ENCODE measurements around the gene VILL. TPM values are rescaled to one million over a fixed set of nuclear protein-coding genes. Genes with fewer than 3 reads are reported as not detected.

VILL gene
- polyA plus RNA-seq, 1 donor from 2014 or later, result not detected

DNA sequence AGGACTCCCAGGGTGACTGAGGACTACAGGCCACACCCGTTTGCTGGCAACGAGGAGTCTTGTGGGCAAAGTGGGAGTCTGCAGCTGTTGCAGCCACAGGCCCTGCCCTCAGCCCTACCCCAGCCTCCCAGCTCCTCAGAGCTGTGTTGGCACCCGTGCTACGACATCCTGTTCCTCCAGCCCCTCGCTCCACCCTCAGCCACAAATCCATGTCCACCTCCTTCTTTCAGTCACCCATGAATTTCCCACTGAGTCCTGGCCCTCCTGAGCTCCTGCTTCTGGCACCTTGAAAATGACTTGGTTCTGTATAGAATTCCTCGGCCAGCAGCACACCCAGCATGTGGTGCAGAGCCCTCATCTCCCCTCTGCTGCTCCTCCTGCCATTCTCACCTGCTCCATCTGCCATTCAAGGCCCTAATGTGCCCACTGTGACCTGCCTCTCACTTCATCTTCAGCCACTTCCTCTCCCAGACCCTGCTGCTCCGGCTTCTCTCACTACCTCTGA is 20.9 kb upstream of the VILL start:
- H3K9ac ChIP-seq (ENCODE audit: low read length), result no peak overlapping the region
- H3K36me3 ChIP-seq (ENCODE audit: insufficient read depth, low read length), result peaks cover 8% of the 10 kb centered on the region
- H3K27ac ChIP-seq (ENCODE audit: low read length), result no peak overlapping the region
- H3K4me3 ChIP-seq (ENCODE audit: low read length), result no peak overlapping the region
- H4K20me1 ChIP-seq (ENCODE audit: insufficient read depth), result no peaks in the 10 kb centered on the region
- no peaks in the 10 kb centered on the region for H3K27me3 ChIP-seq (ENCODE audit: insufficient read depth, low read depth, low read length)
- no peak overlapping the region for H3K4me2 ChIP-seq (ENCODE audit: low read length)
- H3F3A ChIP-seq (ENCODE audit: insufficient read depth, low read length, poor library complexity, severe bottlenecking), result no peaks in the 10 kb centered on the region
- no peak for TF ChIP-seq MXI1 (conservative IDR thresholded peaks at IDR 0.05; ENCODE audit: poor library complexity, severe bottlenecking)
- no peak for TF ChIP-seq TAF1 (IDR thresholded peaks at IDR 0.05; ENCODE audit: low read depth)
- no peak for TF ChIP-seq POLR2AphosphoS5 (IDR thresholded peaks at IDR 0.05)
- TF ChIP-seq RAD21 (conservative IDR thresholded peaks at IDR 0.05), result no peak
- TF ChIP-seq, protein P1, sequence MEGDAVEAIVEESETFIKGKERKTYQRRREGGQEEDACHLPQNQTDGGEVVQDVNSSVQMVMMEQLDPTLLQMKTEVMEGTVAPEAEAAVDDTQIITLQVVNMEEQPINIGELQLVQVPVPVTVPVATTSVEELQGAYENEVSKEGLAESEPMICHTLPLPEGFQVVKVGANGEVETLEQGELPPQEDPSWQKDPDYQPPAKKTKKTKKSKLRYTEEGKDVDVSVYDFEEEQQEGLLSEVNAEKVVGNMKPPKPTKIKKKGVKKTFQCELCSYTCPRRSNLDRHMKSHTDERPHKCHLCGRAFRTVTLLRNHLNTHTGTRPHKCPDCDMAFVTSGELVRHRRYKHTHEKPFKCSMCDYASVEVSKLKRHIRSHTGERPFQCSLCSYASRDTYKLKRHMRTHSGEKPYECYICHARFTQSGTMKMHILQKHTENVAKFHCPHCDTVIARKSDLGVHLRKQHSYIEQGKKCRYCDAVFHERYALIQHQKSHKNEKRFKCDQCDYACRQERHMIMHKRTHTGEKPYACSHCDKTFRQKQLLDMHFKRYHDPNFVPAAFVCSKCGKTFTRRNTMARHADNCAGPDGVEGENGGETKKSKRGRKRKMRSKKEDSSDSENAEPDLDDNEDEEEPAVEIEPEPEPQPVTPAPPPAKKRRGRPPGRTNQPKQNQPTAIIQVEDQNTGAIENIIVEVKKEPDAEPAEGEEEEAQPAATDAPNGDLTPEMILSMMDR (IDR thresholded peaks at IDR 0.05; ENCODE audit: poor library complexity, severe bottlenecking), result no peak
- TF ChIP-seq EZH2 (IDR thresholded peaks at IDR 0.05; ENCODE audit: borderline replicate concordance, insufficient read depth, low read length, poor library complexity, severe bottlenecking), result no peak
- TF ChIP-seq, protein P2, sequence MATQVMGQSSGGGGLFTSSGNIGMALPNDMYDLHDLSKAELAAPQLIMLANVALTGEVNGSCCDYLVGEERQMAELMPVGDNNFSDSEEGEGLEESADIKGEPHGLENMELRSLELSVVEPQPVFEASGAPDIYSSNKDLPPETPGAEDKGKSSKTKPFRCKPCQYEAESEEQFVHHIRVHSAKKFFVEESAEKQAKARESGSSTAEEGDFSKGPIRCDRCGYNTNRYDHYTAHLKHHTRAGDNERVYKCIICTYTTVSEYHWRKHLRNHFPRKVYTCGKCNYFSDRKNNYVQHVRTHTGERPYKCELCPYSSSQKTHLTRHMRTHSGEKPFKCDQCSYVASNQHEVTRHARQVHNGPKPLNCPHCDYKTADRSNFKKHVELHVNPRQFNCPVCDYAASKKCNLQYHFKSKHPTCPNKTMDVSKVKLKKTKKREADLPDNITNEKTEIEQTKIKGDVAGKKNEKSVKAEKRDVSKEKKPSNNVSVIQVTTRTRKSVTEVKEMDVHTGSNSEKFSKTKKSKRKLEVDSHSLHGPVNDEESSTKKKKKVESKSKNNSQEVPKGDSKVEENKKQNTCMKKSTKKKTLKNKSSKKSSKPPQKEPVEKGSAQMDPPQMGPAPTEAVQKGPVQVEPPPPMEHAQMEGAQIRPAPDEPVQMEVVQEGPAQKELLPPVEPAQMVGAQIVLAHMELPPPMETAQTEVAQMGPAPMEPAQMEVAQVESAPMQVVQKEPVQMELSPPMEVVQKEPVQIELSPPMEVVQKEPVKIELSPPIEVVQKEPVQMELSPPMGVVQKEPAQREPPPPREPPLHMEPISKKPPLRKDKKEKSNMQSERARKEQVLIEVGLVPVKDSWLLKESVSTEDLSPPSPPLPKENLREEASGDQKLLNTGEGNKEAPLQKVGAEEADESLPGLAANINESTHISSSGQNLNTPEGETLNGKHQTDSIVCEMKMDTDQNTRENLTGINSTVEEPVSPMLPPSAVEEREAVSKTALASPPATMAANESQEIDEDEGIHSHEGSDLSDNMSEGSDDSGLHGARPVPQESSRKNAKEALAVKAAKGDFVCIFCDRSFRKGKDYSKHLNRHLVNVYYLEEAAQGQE (IDR thresholded peaks at IDR 0.05; ENCODE audit: borderline replicate concordance), result no peak
- no peak for TF ChIP-seq EP300 (conservative IDR thresholded peaks at IDR 0.05; ENCODE audit: poor library complexity, severe bottlenecking)
- no peak for TF ChIP-seq SMC3 (conservative IDR thresholded peaks at IDR 0.05; ENCODE audit: poor library complexity)
- no peaks in the 10 kb centered on the region for H3K9me3 ChIP-seq (ENCODE audit: low read length)
- no peaks in the 10 kb centered on the region for H3K9me2 ChIP-seq (ENCODE audit: insufficient read depth, low read length)
- no peak overlapping the region for H2AFZ ChIP-seq (ENCODE audit: low read depth, low read length)
- no peaks in the 10 kb centered on the region for H3K79me2 ChIP-seq (replicated peaks; ENCODE audit: insufficient read depth, low read length)

DNA sequence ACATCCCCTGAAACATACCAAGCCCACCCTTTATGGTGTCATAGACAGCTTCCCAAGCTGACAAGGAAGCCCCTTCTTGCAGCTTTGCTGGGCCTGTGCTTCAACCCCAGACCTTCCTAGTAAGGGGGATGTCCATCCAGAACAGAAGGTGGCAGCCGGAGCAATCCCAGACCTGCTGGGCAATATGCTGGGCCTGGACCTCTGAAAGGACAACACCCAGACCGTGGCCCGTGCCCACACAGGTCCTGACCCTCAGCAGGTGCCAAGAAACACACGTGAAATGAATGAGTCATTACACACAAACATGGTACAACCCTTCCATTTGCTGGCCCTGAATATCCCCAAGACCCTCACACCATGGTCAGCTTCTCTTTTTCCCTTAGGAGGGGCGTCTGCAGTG is 19.8 kb upstream of the VILL start:
- TF ChIP-seq, protein P1 (IDR thresholded peaks at IDR 0.05; ENCODE audit: poor library complexity, severe bottlenecking), result no peak
- TF ChIP-seq EZH2 (IDR thresholded peaks at IDR 0.05; ENCODE audit: borderline replicate concordance, insufficient read depth, low read length, poor library complexity, severe bottlenecking), result no peak
- TF ChIP-seq MXI1 (conservative IDR thresholded peaks at IDR 0.05; ENCODE audit: poor library complexity, severe bottlenecking), result no peak
- no peak for TF ChIP-seq RAD21 (conservative IDR thresholded peaks at IDR 0.05)
- TF ChIP-seq SMC3 (conservative IDR thresholded peaks at IDR 0.05; ENCODE audit: poor library complexity), result no peak
- no peak for TF ChIP-seq POLR2AphosphoS5 (IDR thresholded peaks at IDR 0.05)
- TF ChIP-seq EP300 (conservative IDR thresholded peaks at IDR 0.05; ENCODE audit: poor library complexity, severe bottlenecking), result no peak
- TF ChIP-seq TAF1 (IDR thresholded peaks at IDR 0.05; ENCODE audit: low read depth), result no peak
- TF ChIP-seq, protein P2 (IDR thresholded peaks at IDR 0.05; ENCODE audit: borderline replicate concordance), result no peak

More for the DNA sequence above, 19.8 kb upstream of the VILL start:
- H3K79me2 ChIP-seq (replicated peaks; ENCODE audit: insufficient read depth, low read length), result no peaks in the 10 kb centered on the region
- no peak overlapping the region for H3K9ac ChIP-seq (ENCODE audit: low read length)
- no peaks in the 10 kb centered on the region for H3K27me3 ChIP-seq (ENCODE audit: insufficient read depth, low read depth, low read length)
- no peaks in the 10 kb centered on the region for H3F3A ChIP-seq (ENCODE audit: insufficient read depth, low read length, poor library complexity, severe bottlenecking)
- no peak overlapping the region for H3K27ac ChIP-seq (ENCODE audit: low read length)
- H2AFZ ChIP-seq (ENCODE audit: low read depth, low read length), result no peak overlapping the region
- H3K4me2 ChIP-seq (ENCODE audit: low read length), result no peak overlapping the region
- peaks cover 8% of the 10 kb centered on the region for H3K36me3 ChIP-seq (ENCODE audit: insufficient read depth, low read length)
- H4K20me1 ChIP-seq (ENCODE audit: insufficient read depth), result no peaks in the 10 kb centered on the region
- no peak overlapping the region for H3K4me3 ChIP-seq (ENCODE audit: low read length)
- H3K9me3 ChIP-seq (ENCODE audit: low read length), result no peaks in the 10 kb centered on the region
- H3K9me2 ChIP-seq (ENCODE audit: insufficient read depth, low read length), result no peaks in the 10 kb centered on the region
